HCT116 (cell line): ENCODE data around the gene XYLT1. TPM values are rescaled to one million over a fixed set of nuclear protein-coding genes. Genes with fewer than 3 reads are reported as not detected.

Experiments
- ATAC-seq: fragments of 200-7000 bp; cut with Tn5 transposase; 2 replicates; pipeline ENCODE4 v1.9.1; 2020; ENCODE audit warnings: mild to moderate bottlenecking, moderate library complexity
- BruUV-seq: library from RNA; stranded (reverse); fragments of 400-500 nt; replicated peaks from 2 replicates; lab custom pipeline; 2021; lab: Mats Ljungman, UMichigan
- CTCF ChIA-PET: fragments of 300-600 bp; sonication (Branson Sonifier 250); formaldehyde crosslinking; loops from one replicate; lab custom pipeline; 2021; ENCODE audit warnings: antibody characterized with exemption; lab: Charles Lee
- POLR2A ChIA-PET: fragments of 300-600, 350-600 bp; sonication (Branson Sonifier 250); formaldehyde crosslinking; loops from one replicate; lab custom pipeline; 2021; ENCODE audit warnings: antibody characterized with exemption; lab: Charles Lee
- RAD21 ChIA-PET, 2 experiments: fragments of 300-600 bp; sonication (Branson Sonifier 250); formaldehyde crosslinking; loops; one replicate each; lab custom pipeline; 2023; ENCODE audit warnings: low total read pairs in 2 of 2; ENCODE audit not compliant: uncharacterized antibody in 2 of 2, unreplicated experiment in 2 of 2, low non-redundant PET in 1 of 2; lab: Charles Lee
- DNase-seq: peaks from one replicate; pipeline ENCODE4 v3.0.0-alpha.2; 2010; ENCODE audit warnings: low read depth, low spot score
- H2AFZ ChIP-seq: fragments of 200-600 bp; shearing (Covaris generic), sonication (generic); 2 replicates; pipeline ENCODE4 v1.6.1; 2017; ENCODE audit warnings: low read depth, mixed run types, mixed read lengths, antibody characterized with exemption, low read length; ENCODE audit not compliant: poor library complexity, severe bottlenecking
- H3K27ac ChIP-seq: 2 replicates; pipeline ENCODE4 v1.5.1; 2012; ENCODE audit warnings: low read depth, low read length
- H3K27me3 ChIP-seq: fragments of 200-600 bp; sonication (generic); 2 replicates; pipeline ENCODE4 v1.6.1; 2016; ENCODE audit warnings: mixed run types, low read length, mixed read lengths; ENCODE audit not compliant: insufficient read depth
- H3K36me3 ChIP-seq, 2 experiments: fragments of 200-500 bp in 1 of 2; fragments of 200-600 bp in 1 of 2; sonication (Bioruptor generic) in 1 of 2; sonication (generic) in 1 of 2; 2 replicates each; pipeline versions ENCODE4 v1.5.1 to v1.6.1; 2014 to 2016; ENCODE audit warnings: low read length in 2 of 2, inconsistent platforms in 1 of 2, mixed read lengths in 1 of 2, mixed run types in 1 of 2; ENCODE audit not compliant: insufficient read depth in 2 of 2, control insufficient read depth in 1 of 2
- H3K4me1 ChIP-seq, 2 experiments: fragments of 200-600 bp in 1 of 2; sonication (generic) in 1 of 2; 2 replicates each; pipeline versions ENCODE4 v1.5.1 to v1.6.1; 2012 to 2017; ENCODE audit warnings: low read length in 2 of 2, inconsistent platforms in 1 of 2, mild to moderate bottlenecking in 1 of 2, mixed read lengths in 1 of 2, mixed run types in 1 of 2, moderate library complexity in 1 of 2; ENCODE audit not compliant: insufficient read depth in 2 of 2, control insufficient read depth in 1 of 2
- H3K4me2 ChIP-seq: fragments of 200-600 bp; sonication (generic); 2 replicates; pipeline ENCODE4 v1.6.1; 2017; ENCODE audit warnings: mixed run types, low read length, mixed read lengths
- H3K4me3 ChIP-seq, 2 experiments: fragments of 200-600 bp in 1 of 2; sonication (generic) in 1 of 2; replicated peaks in 1 of 2; 2 replicates each; pipeline ENCODE4 v1.5.1; 2011 to 2016; ENCODE audit warnings: low read length in 2 of 2, control low read depth in 1 of 2, low read depth in 1 of 2, mild to moderate bottlenecking in 1 of 2, mixed read lengths in 1 of 2, mixed run types in 1 of 2
- H3K79me2 ChIP-seq: fragments of 200-600 bp; sonication (generic); 2 replicates; pipeline ENCODE4 v1.6.1; 2017; ENCODE audit warnings: mild to moderate bottlenecking, mixed run types, low read length, moderate library complexity, mixed read lengths; ENCODE audit not compliant: insufficient read depth
- H3K9ac ChIP-seq: fragments of 200-600 bp; sonication (generic); 2 replicates; pipeline ENCODE4 v1.6.1; 2016; ENCODE audit warnings: low read length, mixed read lengths
- H3K9me2 ChIP-seq: fragments of 200-600 bp; sonication (generic), shearing (Covaris generic); 2 replicates; pipeline ENCODE4 v1.6.1; 2017; ENCODE audit warnings: mixed run types, mild to moderate bottlenecking, moderate library complexity; ENCODE audit not compliant: insufficient read depth
- H3K9me3 ChIP-seq, 2 experiments: fragments of 200-500 bp in 1 of 2; fragments of 200-600 bp in 1 of 2; sonication (Bioruptor generic) in 1 of 2; sonication (generic) in 1 of 2; 2 replicates each; pipeline ENCODE4 v1.6.1; 2014 to 2017; ENCODE audit warnings: low read length in 2 of 2, mixed read lengths in 2 of 2, inconsistent platforms in 1 of 2, low read depth in 1 of 2, mild to moderate bottlenecking in 1 of 2, mixed run types in 1 of 2, moderate library complexity in 1 of 2; ENCODE audit not compliant: control insufficient read depth in 1 of 2, insufficient read depth in 1 of 2
- H4K20me1 ChIP-seq: fragments of 200-600 bp; sonication (generic), shearing (Covaris generic); 2 replicates; pipeline ENCODE4 v1.6.1; 2017; ENCODE audit warnings: mixed run types, mild to moderate bottlenecking, moderate library complexity; ENCODE audit not compliant: insufficient read depth
- CBX3 ChIP-seq: IDR thresholded peaks from 2 replicates; pipeline ENCODE4 v1.6.1; 2012; ENCODE audit warnings: low read depth
- CEBPB ChIP-seq: IDR thresholded peaks from 2 replicates; pipeline ENCODE4 v1.6.1; 2012; ENCODE audit warnings: low read depth
- CTCF ChIP-seq, 3 experiments: fragments of 200-600 bp in 1 of 3; sonication (generic) in 1 of 3; IDR thresholded peaks in 2 of 3; conservative IDR thresholded peaks in 1 of 3; 2 replicates each; pipeline ENCODE4 v1.5.1; 2012 to 2017; ENCODE audit warnings: low read depth in 2 of 3, low read length in 2 of 3, antibody characterized with exemption in 1 of 3, borderline replicate concordance in 1 of 3, control low read depth in 1 of 3, mild to moderate bottlenecking in 1 of 3, mixed read lengths in 1 of 3, mixed run types in 1 of 3, moderate library complexity in 1 of 3; ENCODE audit not compliant: insufficient read depth in 1 of 3
- EGR1 ChIP-seq: IDR thresholded peaks from 2 replicates; pipeline ENCODE4 v1.6.1; 2012; ENCODE audit warnings: low read depth
- EZH2 ChIP-seq: fragments of 200-600 bp; sonication (generic); IDR thresholded peaks from 2 replicates; pipeline ENCODE4 v1.6.1; 2017; ENCODE audit warnings: antibody characterized with exemption, mixed run types
- EZH2phosphoT487 ChIP-seq: fragments of 200-600 bp; IDR thresholded peaks from 2 replicates; pipeline ENCODE4 v1.6.1; 2018; ENCODE audit warnings: antibody characterized with exemption, borderline replicate concordance
- JUND ChIP-seq: IDR thresholded peaks from 2 replicates; pipeline ENCODE4 v1.6.1; 2012
- POLR2AphosphoS5 ChIP-seq: IDR thresholded peaks from 2 replicates; pipeline ENCODE4 v1.6.1; 2011; ENCODE audit warnings: mild to moderate bottlenecking, low read depth, low read length, moderate library complexity
- SIN3A ChIP-seq: IDR thresholded peaks from 2 replicates; pipeline ENCODE4 v1.6.1; 2012; ENCODE audit warnings: low read depth
- SP1 ChIP-seq: IDR thresholded peaks from 2 replicates; pipeline ENCODE4 v1.6.1; 2012; ENCODE audit warnings: low read depth
- YY1 ChIP-seq: IDR thresholded peaks from 2 replicates; pipeline ENCODE4 v1.6.1; 2011; ENCODE audit warnings: low read length, low read depth, moderate library complexity, mild to moderate bottlenecking; ENCODE audit not compliant: insufficient replicate concordance; ENCODE audit errors: extremely low read depth
- ZBTB33 ChIP-seq: IDR thresholded peaks from 2 replicates; pipeline ENCODE4 v1.6.1; 2011; ENCODE audit warnings: mild to moderate bottlenecking, low read length, moderate library complexity; ENCODE audit not compliant: insufficient replicate concordance; ENCODE audit errors: extremely low read depth
- ZFX ChIP-seq: fragments of 450-650 bp; IDR thresholded peaks from 2 replicates; pipeline ENCODE4 v1.6.1; 2017
- ZNF274 ChIP-seq: fragments of 200-500 bp; sonication (Bioruptor generic); IDR thresholded peaks from 2 replicates; pipeline ENCODE4 v1.6.1; 2014; ENCODE audit warnings: mild to moderate bottlenecking, low read depth, low read length, inconsistent platforms
- intact Hi-C: fragments of 100-400 bp; cut with micrococcal nuclease; formaldehyde crosslinking; loops from 2 replicates; pipeline ENCODE4 v1.10.0; 2022
- total RNA-seq: library from RNA; stranded (reverse); gene quantifications from one replicate; pipeline ENCODE4 v1.2.1, GENCODE V29; 2021; ENCODE audit not compliant: unreplicated experiment

Gene XYLT1
- total RNA-seq, 1 experiment from 2014 or later, result 4.5 TPM

- POLR2A ChIA-PET, result no interaction called here
- Histone ChIP-seq H3K4me2 (no peak overlapping the region), H2AFZ (no peak overlapping the region), H3K27ac (no peak overlapping the region), H3K9me3 (peaks cover 0 to 5% of the 10 kb centered on the region in 2 experiments; a peak in 1 of 4 replicates), H3K9ac (no peak overlapping the region), H3K4me1 (no peaks in the 10 kb centered on the region), H3K27me3 (no peaks in the 10 kb centered on the region), H3K79me2 (no peaks in the 10 kb centered on the region), H4K20me1 (no peaks in the 10 kb centered on the region), H3K9me2 (no peaks in the 10 kb centered on the region), H3K36me3 (no peaks in the 10 kb centered on the region), H3K4me3 (no peak overlapping the region)
- CTCF ChIA-PET, result no interaction called here
- TF ChIP-seq ZNF274, result no peak
- no peak for TF ChIP-seq CTCF (IDR thresholded peaks at IDR 0.05 in 2 of 3, conservative IDR thresholded peaks at IDR 0.05 in 1 of 3; ENCODE audit: borderline replicate concordance in 1 of 3, insufficient read depth in 1 of 3, low read depth in 2 of 3, low read length in 2 of 3)
- no peak for TF ChIP-seq EZH2
- TF ChIP-seq YY1, result no peak
- TF ChIP-seq SP1, result no peak
- no peak for TF ChIP-seq POLR2AphosphoS5
- no peak for TF ChIP-seq JUND
- TF ChIP-seq CEBPB, result no peak
- no peak for TF ChIP-seq SIN3A
- no peak for TF ChIP-seq EGR1
- no peak for TF ChIP-seq CBX3
- TF ChIP-seq ZFX, result no peak
- TF ChIP-seq ZBTB33, result no peak
- no peak for TF ChIP-seq EZH2phosphoT487
- no peak for DNase-seq
- RAD21 ChIA-PET, result no interaction called here
- intact Hi-C loops, result loop anchor here (5.0 to 10.0 kb wide), 2 partner anchors 254 to 362 kb away; no protein-coding TSS in a partner anchor
- BruUV-seq, result no TSS peak
- ATAC-seq, result no peak
These were observed 257.7 kb downstream of the XYLT1 start for GRCh38 chr16:17213025-17213424.
